Panc1 (cell line): ENCODE data around the gene LAMB4. TPM values are rescaled to one million over a fixed set of nuclear protein-coding genes. Genes with fewer than 3 reads are reported as not detected.

Experiments used
- ATAC-seq: fragments of 200-7000 bp; cut with Tn5 transposase; 2 replicates; pipeline ENCODE4 v1.9.1; 2020; ENCODE audit warnings: mild to moderate bottlenecking, moderate library complexity
- BruUV-seq: library from RNA; stranded (reverse); fragments of 400-500 nt; replicated peaks from 2 replicates; lab custom pipeline; 2021; lab: Mats Ljungman, UMichigan
- CTCF ChIA-PET: fragments of 300-600 bp; sonication (Branson Sonifier 250); formaldehyde crosslinking; loops from one replicate; lab custom pipeline; 2022; ENCODE audit warnings: antibody characterized with exemption; lab: Charles Lee
- POLR2A ChIA-PET: fragments of 300-600 bp; sonication (Branson Sonifier 250); formaldehyde crosslinking; loops from one replicate; lab custom pipeline; 2022; ENCODE audit warnings: antibody characterized with exemption; lab: Charles Lee
- DNase-seq: peaks from one replicate; pipeline ENCODE4 v3.0.0-alpha.2; 2010; ENCODE audit warnings: low read depth, low spot score
- H3K27ac ChIP-seq: 2 replicates; pipeline ENCODE4 v1.5.1; 2011; ENCODE audit warnings: mild to moderate bottlenecking, low read length, inconsistent platforms
- H3K27me3 ChIP-seq: fragments of 200-500 bp; sonication (Bioruptor generic); 2 replicates; pipeline ENCODE4 v1.6.0; 2014; ENCODE audit warnings: low read length, inconsistent platforms; ENCODE audit not compliant: control insufficient read depth, insufficient read depth
- H3K36me3 ChIP-seq: fragments of 200-500 bp; sonication (Bioruptor generic); 2 replicates; pipeline ENCODE4 v1.5.1; 2014; ENCODE audit warnings: inconsistent platforms, mild to moderate bottlenecking, low read length, moderate library complexity; ENCODE audit not compliant: control insufficient read depth, insufficient read depth
- H3K4me1 ChIP-seq: 2 replicates; pipeline ENCODE4 v1.5.1; 2011; ENCODE audit warnings: inconsistent platforms, mild to moderate bottlenecking, low read length, moderate library complexity; ENCODE audit not compliant: control insufficient read depth, insufficient read depth
- H3K4me3 ChIP-seq, 2 experiments: 2 replicates each; pipeline ENCODE4 v1.5.1; 2011 to 2012; ENCODE audit warnings: low read depth in 2 of 2, low read length in 2 of 2, mild to moderate bottlenecking in 2 of 2, inconsistent platforms in 1 of 2, moderate library complexity in 1 of 2
- H3K9me3 ChIP-seq: fragments of 200-500 bp; sonication (Bioruptor generic); 2 replicates; pipeline ENCODE4 v1.5.1; 2014; ENCODE audit warnings: low read depth, mild to moderate bottlenecking, inconsistent platforms, low read length, moderate library complexity; ENCODE audit not compliant: control insufficient read depth, insufficient read depth
- CTCF ChIP-seq: fragments of 450-650 bp; IDR thresholded peaks from 2 replicates; pipeline ENCODE4 v1.5.1; 2017; ENCODE audit warnings: mild to moderate bottlenecking
- POLR2AphosphoS5 ChIP-seq: IDR thresholded peaks from 2 replicates; pipeline ENCODE4 v1.6.1; 2012; ENCODE audit warnings: mild to moderate bottlenecking, low read depth, low read length, moderate library complexity
- REST ChIP-seq, 2 experiments: IDR thresholded peaks; 2 replicates each; pipeline ENCODE4 v1.6.1; 2011 to 2012; ENCODE audit warnings: low read depth in 2 of 2, control low read depth in 1 of 2, low read length in 1 of 2, mild to moderate bottlenecking in 1 of 2, moderate library complexity in 1 of 2; ENCODE audit not compliant: insufficient read depth in 1 of 2
- SIN3A ChIP-seq: IDR thresholded peaks from 2 replicates; pipeline ENCODE4 v1.6.1; 2012; ENCODE audit warnings: low read depth, mild to moderate bottlenecking, low read length, moderate library complexity, borderline replicate concordance; ENCODE audit not compliant: insufficient read depth
- TCF7L2 ChIP-seq: IDR thresholded peaks from 2 replicates; pipeline ENCODE4 v1.6.1; 2011; ENCODE audit warnings: mild to moderate bottlenecking, low read depth, low read length, inconsistent platforms
- in situ Hi-C: cut with HindIII; loops from 2 replicates; pipeline ENCODE4 v1.10.0; 2016; ENCODE audit warnings: low sequenced_read_pairs, low pct_unique_long_range_greater_than_20kb
- intact Hi-C: fragments of 100-400 bp; cut with micrococcal nuclease; formaldehyde crosslinking; loops from one replicate; pipeline ENCODE4 v1.10.0; 2022; ENCODE audit not compliant: unreplicated experiment
- total RNA-seq: library from RNA; stranded (reverse); gene quantifications from one replicate; pipeline ENCODE4 v1.2.1, GENCODE V29; 2021; ENCODE audit not compliant: unreplicated experiment

LAMB4 gene
- total RNA-seq, 1 experiment from 2014 or later, result not detected

- Histone ChIP-seq H3K36me3 (no peaks in the 10 kb centered on the region), H3K27ac (no peak overlapping the region; the same call in 1 of the 2 replicates), H3K27me3 (no peaks in the 10 kb centered on the region), H3K9me3 (no peaks in the 10 kb centered on the region), H3K4me1 (peaks cover 26% of the 10 kb centered on the region), H3K4me3 (peak overlapping the region in 1 of 2 experiments; percentile 16; a peak in 1 of 4 replicates)
- POLR2A ChIA-PET, result no interaction called here
- BruUV-seq, result no TSS peak
- DNase-seq (peak; percentile 79), ATAC-seq (peak; percentile 90)
- CTCF ChIA-PET, result no interaction called here
- intact Hi-C loops (loop anchor here (10.0 kb wide), 1 partner anchor 80 kb away; no protein-coding TSS in a partner anchor), in situ Hi-C loops (no loop called here)
- no peak for TF ChIP-seq TCF7L2
- TF ChIP-seq CTCF, result no peak
- no peak for TF ChIP-seq REST (IDR thresholded peaks at IDR 0.05; ENCODE audit: insufficient read depth in 1 of 2, low read depth in 2 of 2, low read length in 1 of 2)
- TF ChIP-seq POLR2AphosphoS5, result no peak
- TF ChIP-seq SIN3A, result no peak
Measured at GRCh38 chr7:108094933-108095710, 35.0 kb downstream of the LAMB4 start.

- intact Hi-C loops, result loop anchor here (10.0 kb wide), 1 partner anchor 80 kb away; no protein-coding TSS in a partner anchor
- CTCF ChIA-PET, result interaction anchor here (0.6 kb wide), 1 partner anchor 471 kb away, joined by 4 read pairs; no protein-coding TSS in a partner anchor
- Histone ChIP-seq H3K4me1 (peaks cover 26% of the 10 kb centered on the region), H3K27me3 (no peaks in the 10 kb centered on the region), H3K27ac (no peak overlapping the region; the same call in 1 of the 2 replicates), H3K9me3 (no peaks in the 10 kb centered on the region), H3K36me3 (no peaks in the 10 kb centered on the region), H3K4me3 (no peak overlapping the region)
- POLR2A ChIA-PET, result interaction anchor here (0.6 kb wide), 1 partner anchor 141 kb away, joined by 7 read pairs; no protein-coding TSS in a partner anchor
- no TSS peak for BruUV-seq
- no peak for DNase-seq
- in situ Hi-C loops, result no loop called here
- no peak for TF ChIP-seq POLR2AphosphoS5
- no peak for TF ChIP-seq SIN3A
- no peak for TF ChIP-seq CTCF
- no peak for TF ChIP-seq TCF7L2
- TF ChIP-seq REST (IDR thresholded peaks at IDR 0.05; ENCODE audit: insufficient read depth in 1 of 2, low read depth in 2 of 2, low read length in 1 of 2), result no peak
- ATAC-seq, result no peak
Measured at GRCh38 chr7:108094346-108094745, 35.8 kb downstream of the LAMB4 start.
